Stimulated activated naive CD8-positive, alpha-beta T cell treated with anti-CD3 and anti-CD28 coated beads, Interleukin-15, amount 100 ng/mL, for 72 hours (primary cell): Measurements from ENCODE around the gene BCS1L.
"Not testable (repeated sequence)": the region's sequence is repeated elsewhere in the genome, so short reads cannot be mapped to it uniquely, and the experiment has no call there.

Source experiments
- ATAC-seq: fragments of 150-1000 bp; cut with Tn5 transposase; 2 replicates; pipeline ENCODE4 v1.10.0; 2021; ENCODE audit warnings: mild to moderate bottlenecking, moderate library complexity
- DNase-seq, 2 donors: peaks; one replicate each; pipeline ENCODE4 v3.0.0; 2021 to 2022
- H3K27ac Mint-ChIP-seq, 2 donors: one replicate each; pipeline ENCODE4 v1.8.0; 2022; ENCODE audit warnings: mild to moderate bottlenecking in 2 of 2, mixed read lengths in 2 of 2, moderate library complexity in 2 of 2
- H3K27me3 Mint-ChIP-seq: one replicate; pipeline ENCODE4 v1.8.0; 2022; ENCODE audit warnings: mixed read lengths
- H3K4me1 Mint-ChIP-seq: one replicate; pipeline ENCODE4 v1.8.0; 2022; ENCODE audit warnings: mild to moderate bottlenecking, mixed read lengths
- H3K4me3 Mint-ChIP-seq, 2 donors: one replicate each; pipeline ENCODE4 v1.8.0; 2022; ENCODE audit warnings: mild to moderate bottlenecking in 2 of 2, mixed read lengths in 2 of 2, moderate library complexity in 1 of 2
- H3K9me3 Mint-ChIP-seq, 2 donors: one replicate each; pipeline ENCODE4 v1.8.0; 2022; ENCODE audit warnings: mixed read lengths in 2 of 2

The BCS1L gene

GRCh38 chr2:218645126-218645525 is 14.4 kb upstream of the BCS1L start:
- Mint-ChIP-seq H3K4me1 (peaks cover 6% of the 10 kb centered on the region), H3K9me3 (no peaks in the 10 kb centered on the region), H3K4me3 (no peak overlapping the region), H3K27ac (peak overlapping the region in 1 of 2 donors; percentile 40), H3K27me3 (no peaks in the 10 kb centered on the region)
- no peak for ATAC-seq
- no peak for DNase-seq

DNA sequence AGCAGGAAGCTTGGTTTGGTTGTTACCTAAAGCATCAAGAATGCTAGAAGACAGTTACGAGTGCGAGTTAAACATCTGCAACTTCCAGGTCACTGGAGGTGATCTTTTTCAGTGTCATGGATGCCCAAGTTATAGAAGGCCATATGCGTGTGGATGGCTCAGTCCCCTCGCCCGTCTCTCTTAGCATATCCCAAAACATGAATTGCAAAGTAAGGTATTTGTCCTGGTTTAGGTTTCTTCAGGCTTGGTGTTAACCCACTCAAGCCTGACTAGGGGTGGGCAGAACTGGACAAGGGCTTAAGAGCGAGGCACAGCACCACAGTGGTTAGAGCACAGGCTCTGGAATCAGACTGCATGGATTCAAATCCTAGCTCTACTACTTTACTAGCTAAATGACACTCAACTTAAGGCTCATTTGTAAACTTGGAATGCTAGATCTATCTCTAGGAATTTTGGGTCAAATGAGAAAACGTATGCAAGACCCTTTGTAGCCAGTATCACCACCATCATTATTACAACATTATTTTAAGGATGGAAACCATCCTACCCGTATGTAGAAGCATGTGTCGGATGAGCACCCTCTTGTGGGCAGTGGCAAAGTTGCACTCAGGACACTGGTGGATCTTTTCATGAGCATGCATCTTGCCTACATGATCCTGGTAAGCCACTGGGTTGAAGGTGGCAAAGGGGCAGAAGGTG is 11.2 kb upstream of the BCS1L start:
- Mint-ChIP-seq H3K4me1 (peaks cover 13% of the 10 kb centered on the region), H3K4me3 (no peak overlapping the region), H3K9me3 (no peaks in the 10 kb centered on the region), H3K27me3 (no peaks in the 10 kb centered on the region), H3K27ac (no peak overlapping the region)
- DNase-seq (peak; percentile 39 to 58), ATAC-seq (peak; percentile 83)

- H3K27ac Mint-ChIP-seq = no peak overlapping the region
- H3K9me3 Mint-ChIP-seq = no peaks in the 10 kb centered on the region
- ATAC-seq (peak; percentile 29), DNase-seq (no peak)
- peaks cover 13% of the 10 kb centered on the region for H3K4me1 Mint-ChIP-seq
- no peak overlapping the region for H3K4me3 Mint-ChIP-seq
- H3K27me3 Mint-ChIP-seq = no peaks in the 10 kb centered on the region
These were observed 10.7 kb upstream of the BCS1L start for GRCh38 chr2:218648787-218649100.

DNA sequence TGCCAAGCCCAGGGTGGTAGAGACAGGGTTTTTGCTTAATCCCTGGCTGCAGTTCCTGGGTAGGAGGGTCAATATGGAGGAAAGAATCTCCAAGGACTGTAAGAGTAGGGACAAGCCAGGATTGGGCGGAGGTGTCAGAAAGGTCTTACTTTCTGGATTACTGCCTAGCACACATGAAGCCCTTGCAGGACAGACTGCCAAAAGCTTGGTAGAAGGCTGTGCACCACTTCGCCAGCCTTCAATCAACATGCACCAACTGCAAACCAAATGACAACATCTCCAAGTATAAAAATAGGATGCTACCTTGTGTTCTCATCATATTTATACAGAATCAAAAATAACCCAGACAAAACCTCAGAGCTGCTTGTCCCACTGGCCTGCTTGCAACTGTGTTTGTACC is 3.7 kb upstream of the BCS1L start:
- DNase-seq (no peak), ATAC-seq (no peak)
- Mint-ChIP-seq H3K27ac (no peak overlapping the region), H3K27me3 (no peaks in the 10 kb centered on the region), H3K4me3 (no peak overlapping the region), H3K4me1 (peaks cover 54% of the 10 kb centered on the region), H3K9me3 (no peaks in the 10 kb centered on the region)

DNA sequence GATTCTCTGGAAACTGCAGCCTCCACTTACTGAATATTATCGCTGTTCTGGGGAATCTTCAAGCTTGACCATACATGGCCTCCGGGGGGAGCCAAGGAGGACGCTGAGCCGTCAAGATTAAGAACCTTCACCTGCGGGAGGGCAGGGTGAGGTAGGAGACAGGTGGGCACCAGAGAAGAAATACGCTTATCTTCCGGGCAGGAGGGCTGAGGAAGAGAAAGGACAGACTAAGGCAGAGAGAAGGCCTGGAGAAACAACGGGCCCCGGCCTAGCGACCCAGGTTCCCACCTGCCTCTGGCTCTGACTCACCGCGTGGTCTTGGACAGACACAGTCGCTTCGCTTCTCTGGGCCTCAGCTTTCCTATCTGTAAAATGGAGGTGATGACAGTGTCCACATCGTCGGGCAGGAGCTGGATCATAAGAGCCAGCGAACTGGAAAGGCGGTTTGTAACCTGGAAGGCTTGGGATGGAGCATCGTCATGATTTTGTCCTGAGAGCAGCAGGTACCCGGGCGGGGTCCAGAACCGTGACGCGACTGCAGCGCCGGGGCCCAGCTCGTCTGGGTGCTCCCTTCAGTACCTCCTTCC is 719 bp upstream of the BCS1L start:
- Mint-ChIP-seq H3K4me3 (peak overlapping the region; percentile 92 to 99), H3K4me1 (peaks cover 60% of the 10 kb centered on the region), H3K27ac (peak overlapping the region; percentile 93 to 98), H3K27me3 (no peaks in the 10 kb centered on the region), H3K9me3 (no peaks in the 10 kb centered on the region)
- peak; percentile 43 to 53 for DNase-seq
- ATAC-seq = peak; percentile 53

- DNase-seq (no peak), ATAC-seq (no peak)
- Mint-ChIP-seq H3K27me3 (no peaks in the 10 kb centered on the region), H3K9me3 (no peaks in the 10 kb centered on the region), H3K27ac (peak overlapping the region; percentile 74 to 98), H3K4me3 (peak overlapping the region; percentile 92 to 99), H3K4me1 (peaks cover 58% of the 10 kb centered on the region)
These were observed 490 bp downstream of the BCS1L start for GRCh38 chr2:218659988-218660358.

DNA sequence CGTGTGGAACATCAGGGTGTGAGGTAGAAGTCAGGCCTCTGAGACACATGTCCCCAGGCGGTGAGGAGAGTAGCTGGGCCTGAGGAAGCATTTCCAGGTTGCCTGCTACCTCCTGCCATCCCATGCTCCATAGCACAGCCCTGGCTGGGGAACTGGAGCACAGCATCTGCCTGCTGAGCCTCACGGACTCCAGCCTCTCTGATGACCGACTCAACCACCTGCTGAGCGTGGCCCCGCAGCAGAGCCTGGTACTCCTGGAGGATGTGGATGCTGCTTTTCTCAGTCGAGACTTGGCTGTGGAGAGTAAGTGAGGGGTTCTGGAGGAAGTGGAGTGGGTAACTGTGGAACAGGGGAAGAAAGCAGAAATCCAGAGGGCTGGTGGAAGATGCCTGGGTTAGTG is 2.9 kb downstream of the BCS1L start:
- DNase-seq (no peak), ATAC-seq (no peak)
- no peak overlapping the region for H3K4me3 Mint-ChIP-seq
- H3K27ac Mint-ChIP-seq = peak overlapping the region in 1 of 2 donors; percentile 15
- no peaks in the 10 kb centered on the region for H3K9me3 Mint-ChIP-seq
- H3K27me3 Mint-ChIP-seq = no peaks in the 10 kb centered on the region
- peaks cover 39% of the 10 kb centered on the region for H3K4me1 Mint-ChIP-seq

- DNase-seq = no peak
These were observed 3.3 kb downstream of the BCS1L start for GRCh38 chr2:218662827-218663226.

GRCh38 chr2:218663901-218664300 is 4.4 kb downstream of the BCS1L start:
- DNase-seq (no peak), ATAC-seq (no peak)
- Mint-ChIP-seq H3K4me3 (no peak overlapping the region), H3K4me1 (peaks cover 26% of the 10 kb centered on the region), H3K9me3 (no peaks in the 10 kb centered on the region), H3K27ac (no peak overlapping the region), H3K27me3 (no peaks in the 10 kb centered on the region)

More at GRCh38 chr2:218662827-218663226, 3.3 kb downstream of the BCS1L start:
- Mint-ChIP-seq H3K4me3 (no peak overlapping the region), H3K9me3 (no peaks in the 10 kb centered on the region), H3K27me3 (no peaks in the 10 kb centered on the region), H3K4me1 (peaks cover 35% of the 10 kb centered on the region), H3K27ac (no peak overlapping the region)
- no peak for ATAC-seq

DNA sequence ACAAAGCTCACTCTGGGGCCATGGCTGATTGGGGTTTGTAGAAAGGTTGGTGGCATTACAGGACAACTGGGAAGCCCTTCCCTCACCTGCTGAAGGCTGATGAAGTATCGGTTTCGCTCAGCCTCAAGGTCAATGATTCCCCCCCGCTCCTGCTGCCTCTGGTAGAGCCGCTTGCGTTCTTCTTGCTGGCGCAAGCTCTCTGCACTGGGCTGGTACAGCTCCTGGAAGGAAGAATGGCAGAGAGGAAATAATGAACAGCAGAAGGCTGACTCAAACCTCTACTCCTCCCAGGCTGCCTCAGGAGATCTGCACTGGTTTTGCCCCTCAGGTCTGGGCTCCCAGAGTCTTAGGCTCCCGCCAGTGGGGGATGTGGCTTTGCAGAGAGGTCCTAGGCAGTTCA is 5.2 kb downstream of the BCS1L start:
- peaks cover 24% of the 10 kb centered on the region for H3K4me1 Mint-ChIP-seq

GRCh38 chr2:218671097-218671653 is 11.7 kb downstream of the BCS1L start:
- Mint-ChIP-seq H3K27ac (peak overlapping the region; percentile 97 to 98), H3K27me3 (no peaks in the 10 kb centered on the region), H3K9me3 (no peaks in the 10 kb centered on the region), H3K4me3 (peak overlapping the region; percentile 97 to 100), H3K4me1 (peaks cover 33% of the 10 kb centered on the region)
- ATAC-seq (no peak), DNase-seq (no peak)

More for the DNA sequence above, 5.2 kb downstream of the BCS1L start:
- Mint-ChIP-seq H3K27me3 (no peaks in the 10 kb centered on the region), H3K4me3 (no peak overlapping the region), H3K9me3 (no peaks in the 10 kb centered on the region), H3K27ac (no peak overlapping the region)
- DNase-seq (no peak), ATAC-seq (no peak)

GRCh38 chr2:218671654-218672566 is 12.4 kb downstream of the BCS1L start, which contains the start of the genes RNF25 and STK36:
Gene RNF25, minus strand, starts transcription at chr2:218672002. Its CDS starts 32 bp downstream, at chr2:218671970.
Gene STK36, plus strand, starts transcription at chr2:218672086. Its CDS starts 744 bp downstream, at chr2:218672830.
- H3K27ac Mint-ChIP-seq = peak within 1 kb of the TSS; percentile 97 to 98
- peaks cover 33% of the 10 kb centered on the region for H3K4me1 Mint-ChIP-seq
- H3K27me3 Mint-ChIP-seq = no peaks in the 10 kb centered on the region
- ATAC-seq (peak; percentile 99), DNase-seq (peak; percentile 74 to 83)
- H3K9me3 Mint-ChIP-seq = no peaks in the 10 kb centered on the region
- H3K4me3 Mint-ChIP-seq = peak within 1 kb of the TSS; percentile 97 to 100

DNA sequence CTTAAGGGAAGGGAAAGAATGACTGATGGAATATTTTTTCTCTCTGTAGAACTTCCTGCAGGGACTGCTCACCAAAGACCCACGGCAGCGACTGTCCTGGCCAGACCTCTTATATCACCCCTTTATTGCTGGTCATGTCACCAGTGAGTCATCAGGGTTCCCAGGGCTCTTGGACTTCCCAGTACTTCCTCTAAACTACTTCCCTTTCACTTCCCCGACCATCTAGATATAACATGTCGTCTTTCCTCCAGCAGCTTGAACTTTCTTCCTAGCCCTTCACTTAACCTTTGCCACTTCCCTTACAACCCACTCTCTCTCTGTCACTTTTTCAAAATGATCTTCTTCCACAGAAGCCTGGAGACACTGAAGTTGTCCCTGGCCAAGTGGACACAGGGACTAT is 19.6 kb downstream of the BCS1L start:
- ATAC-seq (no peak), DNase-seq (no peak)
- Mint-ChIP-seq H3K27ac (no peak overlapping the region), H3K4me1 (peaks cover under 1% of the 10 kb centered on the region), H3K4me3 (no peak overlapping the region), H3K9me3 (no peaks in the 10 kb centered on the region), H3K27me3 (no peaks in the 10 kb centered on the region)

- no peaks in the 10 kb centered on the region for H3K9me3 Mint-ChIP-seq
- ATAC-seq (no peak), DNase-seq (no peak)
- H3K27ac Mint-ChIP-seq = no peak overlapping the region
- no peak overlapping the region for H3K4me3 Mint-ChIP-seq
- H3K27me3 Mint-ChIP-seq = no peaks in the 10 kb centered on the region
- H3K4me1 Mint-ChIP-seq = no peaks in the 10 kb centered on the region
These were observed 20.6 kb downstream of the BCS1L start for GRCh38 chr2:218680061-218680460.

GRCh38 chr2:218687400-218688060 is 28.0 kb downstream of the BCS1L start:
- ATAC-seq (peak; percentile 79), DNase-seq (peak; percentile 18 to 29)
- not testable (repeated sequence) for H3K27ac Mint-ChIP-seq, H3K4me3 Mint-ChIP-seq, H3K4me1 Mint-ChIP-seq, H3K27me3 Mint-ChIP-seq, H3K9me3 Mint-ChIP-seq
